ENCODE measurements around the gene ADAMTSL1. TPM values are rescaled to one million over a fixed set of nuclear protein-coding genes. Genes with fewer than 3 reads are reported as not detected.

The ADAMTSL1 gene
- total RNA-seq, 1 experiment from 2014 or later, result 1.2 TPM

GRCh38 chr9:18935541-18935940 is 461.6 kb downstream of the ADAMTSL1 start:
- H3K18ac ChIP-seq (ENCODE audit: insufficient read length, low read depth, low read length), result no peak overlapping the region
- no peaks in the 10 kb centered on the region for H3K23me2 ChIP-seq (ENCODE audit: insufficient read length, low read depth, low read length, poor library complexity, severe bottlenecking)
- H3K27ac ChIP-seq (ENCODE audit: insufficient read length, low read depth, low read length), result no peak overlapping the region
- no peak overlapping the region for H2BK120ac ChIP-seq (ENCODE audit: low read depth, low read length, poor library complexity, severe bottlenecking)
- no peak overlapping the region for H3T11ph ChIP-seq (ENCODE audit: low read length)
- no peak overlapping the region for H3K56ac ChIP-seq (ENCODE audit: insufficient read length, low read depth, low read length)
- no peak overlapping the region for H2BK15ac ChIP-seq (ENCODE audit: low read depth, low read length)
- H3K79me1 ChIP-seq (ENCODE audit: insufficient read depth, low read depth, low read length, poor library complexity, severe bottlenecking), result no peaks in the 10 kb centered on the region
- H4K5ac ChIP-seq (ENCODE audit: insufficient read length, low read depth, low read length), result no peak overlapping the region
- no peaks in the 10 kb centered on the region for H3K9me3 Mint-ChIP-seq
- H3K79me2 ChIP-seq (ENCODE audit: insufficient read depth, low read length), result no peaks in the 10 kb centered on the region
- no peak overlapping the region for H2BK20ac ChIP-seq (ENCODE audit: low read depth, low read length, poor library complexity, severe bottlenecking)
- no peaks in the 10 kb centered on the region for H3K4me1 ChIP-seq (ENCODE audit: insufficient read depth, low read length)
- no peak overlapping the region for H3K23ac ChIP-seq (ENCODE audit: insufficient read length, low read depth, low read length)
- H4K8ac ChIP-seq (replicated peaks; ENCODE audit: insufficient read length, low read depth, low read length), result no peak overlapping the region
- 0 out of 7 replicates have a peak overlapping the region, but pooled peaks of 1 of the 3 experiments have one; percentile 66 for H3K27ac Mint-ChIP-seq
- H3K14ac ChIP-seq (ENCODE audit: insufficient read depth, low read length), result no peak overlapping the region
- no peak for TF ChIP-seq CTCF (conservative IDR thresholded peaks at IDR 0.05)
- no peaks in the 10 kb centered on the region for H3K27me3 Mint-ChIP-seq (ENCODE audit: low read depth)
- H4K20me1 ChIP-seq (ENCODE audit: control insufficient read depth, insufficient read depth, insufficient read length), result no peaks in the 10 kb centered on the region
- no peak overlapping the region for H3K9ac ChIP-seq (ENCODE audit: extremely low read depth, insufficient read length, low read length)
- DNase-seq, result no peak
- no peak overlapping the region for H3K4ac ChIP-seq (ENCODE audit: low read depth, low read length)
- no peak overlapping the region for H2AFZ ChIP-seq (ENCODE audit: low read length)
- no peaks in the 10 kb centered on the region for H3K36me3 Mint-ChIP-seq (ENCODE audit: insufficient read depth in 1 of 3, low read depth in 3 of 3)
- H3K4me2 ChIP-seq (ENCODE audit: insufficient read depth, insufficient read length, low read length), result no peak overlapping the region
- no peak overlapping the region for H2BK12ac ChIP-seq (ENCODE audit: insufficient read length, low read depth, low read length)
- H2BK5ac ChIP-seq (ENCODE audit: insufficient read length, low read length), result no peak overlapping the region
- no peaks in the 10 kb centered on the region for H3K9me3 ChIP-seq (ENCODE audit: control insufficient read depth, low read depth, low read length)
- WGBS (ENCODE audit: extremely low coverage, insufficient read length, low lambda C conversion rate), result no CpG with 5 or more reads among the region's 2 CpGs
- peaks cover 3 to 8% of the 10 kb centered on the region in 2 experiments; a peak in 2 of 4 replicates for H3K4me1 Mint-ChIP-seq
- no peaks in the 10 kb centered on the region for H3K27me3 ChIP-seq (ENCODE audit: insufficient read depth, low read length)
- H2AK5ac ChIP-seq (ENCODE audit: insufficient read length, low read length), result no peak overlapping the region
- H4K91ac ChIP-seq (ENCODE audit: insufficient read length, low read depth, low read length), result no peak overlapping the region
- no peak overlapping the region for H3K4me3 Mint-ChIP-seq

Data from H9 (cell line).